Omental fat pad (tissue), 4 donors: Measurements from ENCODE around the gene MAPRE2. TPM values are rescaled to one million over a fixed set of nuclear protein-coding genes. Genes with fewer than 3 reads are reported as not detected.

Experiments used
- ATAC-seq: fragments of 150-250 bp; one replicate; pipeline ENCODE4 v1.9.1; 2016; ENCODE audit warnings: mild to moderate bottlenecking, moderate library complexity; ENCODE audit not compliant: low FRiP score
- DNase-seq: peaks from one replicate; pipeline ENCODE4 v3.0.0-alpha.2; 2019; ENCODE audit warnings: low spot score
- CTCF ChIP-seq, 3 donors: fragments of 450-650 bp; IDR thresholded peaks; one replicate each; pipeline ENCODE4 v1.5.1; 2016 to 2017; ENCODE audit warnings: antibody characterized with exemption in 3 of 3, mild to moderate bottlenecking in 3 of 3, moderate library complexity in 2 of 3
- total RNA-seq, 4 donors: library from RNA; depleted of rRNA; stranded (reverse); fragments of >200 nt; gene quantifications; one replicate each; pipeline ENCODE4 v1.1.0, GENCODE V29; 2016

The MAPRE2 gene
- total RNA-seq, 4 donors from 2014 or later: 19.7 to 35.6 (median 24.8) TPM

DNA sequence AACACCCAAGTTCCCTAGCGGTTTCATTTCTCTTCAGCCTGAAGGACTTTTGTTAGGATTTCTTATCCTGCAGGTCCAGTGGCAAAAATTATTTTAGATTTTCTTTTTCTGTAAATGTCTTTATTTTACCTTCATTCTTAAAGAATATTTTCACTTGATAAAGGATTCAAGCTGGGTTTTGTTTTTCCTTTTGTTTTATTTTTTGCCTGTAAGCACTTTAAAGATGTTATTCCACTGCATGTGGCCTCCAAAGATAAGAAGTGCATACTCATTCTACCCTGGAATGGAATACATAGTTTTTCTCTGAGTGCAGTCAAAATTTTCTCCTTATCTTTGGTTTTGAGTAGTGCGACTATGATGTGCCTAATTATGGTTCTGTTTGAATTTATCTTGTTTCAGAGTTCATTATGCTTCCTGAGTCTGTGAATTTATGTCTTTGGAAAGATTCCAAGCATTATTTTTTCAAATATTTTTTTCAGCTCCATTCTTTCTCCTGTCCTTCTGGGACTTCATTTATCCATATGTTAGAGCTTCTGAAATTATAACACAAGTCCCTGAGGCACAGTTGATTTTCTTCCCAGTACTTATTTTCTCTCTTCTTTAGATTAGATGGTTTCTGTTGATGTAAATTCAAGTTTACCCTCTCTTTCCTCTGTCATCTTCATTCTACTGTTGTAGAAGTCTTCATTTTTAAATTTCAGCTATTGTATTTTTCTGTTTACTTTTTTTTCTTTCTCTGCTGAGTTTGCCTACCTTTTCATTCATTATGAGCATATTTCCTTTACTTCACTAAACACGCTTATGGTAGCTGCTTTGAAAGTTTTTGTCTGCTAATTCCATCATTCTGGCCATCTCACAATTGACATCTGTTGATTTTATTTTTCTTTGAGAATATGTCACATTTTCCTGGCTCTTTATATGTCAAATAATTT is 69.6 kb downstream of the MAPRE2 start:
- DNase-seq: no peak
- TF ChIP-seq CTCF (IDR thresholded peaks at IDR 0.05): no peak
- ATAC-seq: no peak

- ATAC-seq (no peak), DNase-seq (no peak)
- no peak for TF ChIP-seq CTCF (IDR thresholded peaks at IDR 0.05)
Measured at GRCh38 chr18:35112696-35113095, 71.5 kb downstream of the MAPRE2 start.

- no peak for TF ChIP-seq CTCF (IDR thresholded peaks at IDR 0.05)
- DNase-seq (no peak), ATAC-seq (no peak)
Measured at GRCh38 chr18:35114305-35114704, 73.1 kb downstream of the MAPRE2 start.

DNA sequence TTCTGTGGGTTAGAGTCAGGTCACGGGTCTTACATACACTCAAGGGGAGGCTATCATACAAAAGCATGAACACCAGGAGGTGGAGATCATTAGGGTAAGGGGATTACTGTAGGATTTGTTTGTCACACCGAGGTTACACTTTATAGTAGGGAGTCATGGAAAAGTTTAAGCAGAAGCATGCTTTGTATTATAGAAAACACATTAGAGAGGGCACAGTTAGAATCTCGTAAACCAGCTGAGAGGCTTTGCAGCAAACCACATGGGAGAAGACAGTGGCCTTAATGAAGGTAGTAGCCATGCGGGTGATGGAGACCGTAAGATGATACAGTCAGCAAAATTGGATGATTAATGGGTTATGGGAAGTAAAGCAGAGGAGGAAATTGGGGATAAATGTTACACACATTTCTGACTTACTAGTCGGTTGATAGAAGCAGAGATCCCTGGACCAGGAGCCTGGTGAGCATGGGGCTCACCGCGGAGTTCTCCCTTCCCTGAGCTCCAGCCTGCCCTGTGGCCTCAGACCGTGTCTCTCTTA is 75.6 kb downstream of the MAPRE2 start:
- TF ChIP-seq CTCF (IDR thresholded peaks at IDR 0.05): no peak
- DNase-seq: no peak
- no peak for ATAC-seq

GRCh38 chr18:35117372-35117771 is 76.2 kb downstream of the MAPRE2 start:
- TF ChIP-seq CTCF (IDR thresholded peaks at IDR 0.05): no peak
- no peak for ATAC-seq
- no peak for DNase-seq

DNA sequence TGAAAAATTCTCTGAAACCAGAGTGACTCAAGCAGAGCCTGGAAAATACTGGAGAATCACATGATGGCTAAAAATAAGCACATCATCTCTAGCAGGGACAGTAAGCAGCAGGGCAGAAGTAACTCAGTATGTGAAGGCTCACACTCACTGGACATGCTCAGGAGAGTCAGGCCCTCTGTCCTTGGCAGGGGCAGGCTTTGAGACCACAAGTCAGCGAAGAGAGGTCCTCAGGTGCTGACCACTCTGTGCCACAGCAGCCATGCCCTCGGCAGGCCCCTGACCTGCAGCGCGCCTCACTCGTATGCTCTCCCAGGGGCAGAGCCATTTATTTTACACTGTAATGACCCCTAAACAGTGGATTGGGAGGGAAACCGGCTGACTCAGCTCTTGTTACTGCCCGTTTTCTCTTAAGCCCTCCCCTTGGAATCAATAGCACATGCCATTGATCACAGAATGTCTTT is 76.8 kb downstream of the MAPRE2 start:
- TF ChIP-seq CTCF (IDR thresholded peaks at IDR 0.05): no peak
- DNase-seq: no peak
- ATAC-seq: peak; percentile 44
